GM12878 (cell line): ENCODE measurements around the gene SUSD6. TPM values are rescaled to one million over a fixed set of nuclear protein-coding genes. Genes with fewer than 3 reads are reported as not detected.

Source experiments
- ATAC-seq: fragments of 200-7000 bp; cut with Tn5 transposase; 3 replicates; pipeline ENCODE4 v1.9.1; 2020; ENCODE audit warnings: mild to moderate bottlenecking, moderate library complexity
- BruUV-seq: library from RNA; stranded (reverse); fragments of 400-500 nt; replicated peaks from 2 replicates; lab custom pipeline; 2021; lab: Mats Ljungman, UMichigan
- CTCF ChIA-PET: fragments of 300-600 bp; sonication (Branson Sonifier 250); formaldehyde crosslinking; extraction: SDS; loops from one replicate; lab custom pipeline; 2021; ENCODE audit warnings: inconsistent platforms; lab: Yijun Ruan, JAX
- POLR2A ChIA-PET: fragments of 350-600 bp; formaldehyde crosslinking; extraction: SDS; loops from one replicate; lab custom pipeline; 2021; ENCODE audit warnings: inconsistent platforms; lab: Charles Lee
- RAD21 ChIA-PET: fragments of 300-600 bp; sonication (Branson Sonifier 250); formaldehyde crosslinking; loops from one replicate; lab custom pipeline; 2023; ENCODE audit warnings: antibody characterized with exemption; ENCODE audit not compliant: unreplicated experiment; lab: Charles Lee
- SMC1A ChIA-PET: fragments of 300-600 bp; sonication (Branson Sonifier 250); formaldehyde crosslinking; loops from one replicate; lab custom pipeline; 2023; ENCODE audit not compliant: unreplicated experiment, uncharacterized antibody; lab: Charles Lee
- DNase-seq: peaks from one replicate; pipeline ENCODE4 v3.0.0-alpha.2; 2011; ENCODE audit warnings: low read depth, low spot score
- FAIRE-seq: peaks from 3 replicates; lab custom pipeline; 2011; peaks lifted over from hg19 to GRCh38; lab: Jason Lieb, UNC
- H2AFZ ChIP-seq: 2 replicates; pipeline ENCODE4 v1.6.0; 2011; ENCODE audit warnings: low read depth, low read length, control low read depth; ENCODE audit not compliant: control insufficient read depth
- H3K27ac ChIP-seq: 2 replicates; pipeline ENCODE4 v1.5.1; 2011; ENCODE audit warnings: control low read depth; ENCODE audit not compliant: control insufficient read depth, insufficient read depth
- H3K27me3 ChIP-seq, 2 experiments: replicated peaks in 1 of 2; 2 replicates each; pipeline versions ENCODE4 v1.6.0 to v1.6.1; 2011; ENCODE audit warnings: low read length in 1 of 2; ENCODE audit not compliant: control insufficient read depth in 2 of 2, insufficient read depth in 2 of 2
- H3K36me3 ChIP-seq, 2 experiments: 2 replicates each; pipeline ENCODE4 v1.5.1; 2011; ENCODE audit warnings: low read length in 1 of 2; ENCODE audit not compliant: control insufficient read depth in 2 of 2, insufficient read depth in 2 of 2
- H3K4me1 ChIP-seq: 2 replicates; pipeline ENCODE4 v1.6.1; 2011; ENCODE audit warnings: mild to moderate bottlenecking, low read length, moderate library complexity, mixed read lengths; ENCODE audit not compliant: control insufficient read depth, insufficient read depth
- H3K4me2 ChIP-seq: 2 replicates; pipeline ENCODE4 v1.6.0; 2011; ENCODE audit warnings: control low read depth; ENCODE audit not compliant: control insufficient read depth, insufficient read depth
- H3K4me3 ChIP-seq: fragments of 200-600 bp; sonication (generic); 2 replicates; pipeline ENCODE4 v1.5.1; 2016
- H3K79me2 ChIP-seq: 2 replicates; pipeline ENCODE4 v1.6.0; 2011; ENCODE audit warnings: low read length; ENCODE audit not compliant: control insufficient read depth, insufficient read depth
- H3K9ac ChIP-seq: 2 replicates; pipeline ENCODE4 v1.8.0; 2011; ENCODE audit warnings: low read length, control low read depth, mixed read lengths; ENCODE audit not compliant: control insufficient read depth, insufficient read depth
- H3K9me3 ChIP-seq: replicated peaks from 3 replicates; pipeline ENCODE4 v1.5.1; 2011; ENCODE audit warnings: mild to moderate bottlenecking, low read length; ENCODE audit not compliant: control insufficient read depth, insufficient read depth
- H4K20me1 ChIP-seq: 2 replicates; pipeline ENCODE4 v1.6.0; 2011; ENCODE audit not compliant: control insufficient read depth, insufficient read depth
- CBX3 ChIP-seq: fragments of 200-600 bp; sonication (generic); IDR thresholded peaks from 2 replicates; pipeline ENCODE4 v1.6.1; 2016; ENCODE audit warnings: low read depth, borderline replicate concordance
- FOS ChIP-seq: IDR thresholded peaks from 3 replicates; pipeline ENCODE4 v1.6.1; 2011; ENCODE audit warnings: borderline replicate concordance; ENCODE audit not compliant: insufficient read length; ENCODE audit errors: extremely low read depth
- IKZF2 ChIP-seq, 2 experiments: fragments of 450-650 bp; IDR thresholded peaks; 2 replicates each; pipeline ENCODE4 v1.6.1; 2017; ENCODE audit warnings: mild to moderate bottlenecking in 2 of 2, moderate library complexity in 2 of 2
- MYC ChIP-seq: IDR thresholded peaks from 2 replicates; pipeline ENCODE4 v1.6.1; 2011; ENCODE audit warnings: mild to moderate bottlenecking, low read length, moderate library complexity, inconsistent platforms; ENCODE audit not compliant: insufficient read depth, insufficient replicate concordance, insufficient read length, severe bottlenecking
- NFYA ChIP-seq: IDR thresholded peaks from 2 replicates; pipeline ENCODE4 v1.6.1; 2011; ENCODE audit warnings: low read depth, mild to moderate bottlenecking, low read length, improper control_type of control experiment, borderline replicate concordance
- SMAD1 ChIP-seq: fragments of 450-650 bp; IDR thresholded peaks from 2 replicates; pipeline ENCODE4 v1.6.1; 2018; ENCODE audit warnings: mild to moderate bottlenecking, low read depth; ENCODE audit not compliant: partially characterized antibody
- SRF ChIP-seq, 2 experiments: IDR thresholded peaks; 2 replicates each; pipeline ENCODE4 v1.6.1; 2011; ENCODE audit warnings: low read depth in 2 of 2, low read length in 2 of 2, mild to moderate bottlenecking in 1 of 2, moderate library complexity in 1 of 2
- WGBS: methylation state at CpG from one replicate; pipeline ENCODE4 v1.1.6; 2016; ENCODE audit warnings: low lambda C conversion rate; ENCODE audit not compliant: insufficient replicate concordance, insufficient coverage; ENCODE audit errors: missing lambda C conversion rate; 5-methylcytosine and 5-hydroxymethylcytosine counted together
- in situ Hi-C: fragments of 300-500 bp; cut with MboI; formaldehyde crosslinking; loops from 9 replicates; pipeline ENCODE4 v1.14.3; 2018; ENCODE audit warnings: mixed read lengths
- intact Hi-C: fragments of 100-400 bp; cut with micrococcal nuclease; formaldehyde crosslinking; loops from one replicate; pipeline ENCODE4 v1.14.2; 2022; ENCODE audit not compliant: unreplicated experiment
- polyA plus RNA-seq, 11 experiments: library from polyadenylated mRNA; depleted of rRNA in 4 of 11; unstranded in 6 of 11; stranded (reverse) in 5 of 11; fragments of >200 nt; fragmentation: Nextera tagmentation in 4 of 11; fragmentation: Illumina TruSeq in 1 of 11; extraction: Ambion mirVana in 4 of 11; extraction: Trizol in 1 of 11; gene quantifications; 1 replicate in 1 of 11; 2 replicates in 10 of 11; pipeline versions ENCODE4 v1.2.1 to v1.2.3, GENCODE V29; 2011 to 2016; ENCODE audit warnings: inconsistent platforms in 2 of 11, missing spikeins in 2 of 11, low read depth in 1 of 11
- total RNA-seq, 4 experiments: library from RNA; depleted of rRNA in 3 of 4; stranded (reverse); fragments of >200 nt in 3 of 4; fragmentation: Illumina TruSeq in 1 of 4; extraction: Trizol in 1 of 4; gene quantifications; 2 replicates each; pipeline versions ENCODE4 v1.2.1 to v1.2.3, GENCODE V29; 2013 to 2021
- TF ChIP-seq, protein P1 (sequence below): fragments of 450-650 bp; IDR thresholded peaks from 2 replicates; pipeline ENCODE4 v1.6.1; 2017; ENCODE audit warnings: mild to moderate bottlenecking
- TF ChIP-seq, protein P2 (sequence below): IDR thresholded peaks from 2 replicates; pipeline ENCODE4 v1.6.1; 2011; ENCODE audit warnings: low read depth, mild to moderate bottlenecking, low read length, moderate library complexity, borderline replicate concordance; ENCODE audit errors: extremely low read depth

The SUSD6 gene
- total and polyA plus RNA-seq, 10 of the 15 experiments (the other 5 are each of a cell fraction or from before 2014, with no cell fraction given) = 6.6 to 39.8 (median 20.2) TPM

DNA sequence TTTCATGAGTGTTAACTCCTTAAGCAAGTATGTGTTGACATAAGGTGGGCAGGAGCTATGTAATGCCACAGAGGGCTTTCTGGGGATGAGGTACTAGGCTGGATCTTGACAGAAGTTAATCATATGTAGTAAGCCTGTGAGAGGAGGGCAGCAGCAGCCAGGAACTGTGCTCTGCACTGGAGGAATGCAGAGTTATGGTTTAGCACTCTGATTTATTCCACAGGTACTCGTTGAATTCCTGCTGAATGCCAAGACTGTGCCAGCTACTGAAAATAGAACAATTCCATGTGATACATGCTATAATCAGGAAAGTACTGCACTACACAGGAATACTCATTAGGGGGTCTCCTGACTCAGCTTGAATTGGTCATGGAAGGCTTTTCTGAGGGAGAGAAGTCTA lies 58.7 kb downstream of the SUSD6 start (continued):
- TF ChIP-seq MYC (no peak), NFYA (no peak), IKZF2 (IDR thresholded peaks at IDR 0.05) (no peak), SMAD1 (no peak)

DNA sequence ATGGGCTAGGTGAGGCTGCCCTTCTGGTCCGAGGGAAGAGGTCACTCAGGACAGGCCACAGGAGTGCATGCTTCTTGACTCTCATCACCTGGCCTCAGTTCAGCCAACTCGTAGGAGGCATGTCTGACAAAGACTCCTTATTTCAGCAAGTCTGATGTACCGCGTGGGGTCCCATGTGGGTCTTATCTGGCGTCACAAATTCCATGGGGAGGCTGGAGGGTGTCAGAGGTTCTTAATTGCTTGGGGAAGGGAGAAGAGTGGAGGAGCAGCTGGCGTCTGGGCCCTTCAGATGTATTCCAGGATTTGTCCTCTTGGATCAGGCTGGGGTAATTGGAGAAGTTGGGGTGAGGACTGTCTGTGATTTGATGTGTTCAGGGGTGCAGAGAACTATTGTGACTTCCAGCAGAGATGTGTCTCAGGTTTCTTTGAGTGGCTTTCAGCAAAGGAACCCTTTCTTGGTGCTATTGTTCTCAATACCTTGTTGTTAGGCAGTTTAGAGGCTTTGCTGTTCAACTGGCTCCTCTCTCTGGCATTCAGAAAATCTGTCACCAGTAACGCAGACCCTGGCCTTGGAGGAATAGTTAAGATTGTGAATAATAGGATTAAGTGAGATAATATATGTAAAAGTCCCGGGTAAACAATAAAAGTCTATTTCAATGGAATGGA lies 60.1 kb downstream of the SUSD6 start:
- Histone ChIP-seq H3K36me3 (peaks cover 5 to 8% of the 10 kb centered on the region in 2 experiments; a peak in 3 of 4 replicates), H3K4me3 (no peak overlapping the region), H4K20me1 (peaks cover 8% of the 10 kb centered on the region; the same call in 1 of the 2 replicates), H3K9me3 (no peaks in the 10 kb centered on the region; the same call in 2 of the 3 replicates), H3K4me2 (no peak overlapping the region), H3K27me3 (no peaks in the 10 kb centered on the region), H2AFZ (no peak overlapping the region), H3K27ac (no peak overlapping the region), H3K79me2 (peaks cover 82% of the 10 kb centered on the region), H3K4me1 (peaks cover 81% of the 10 kb centered on the region), H3K9ac (no peak overlapping the region)
- DNase-seq = no peak
- ChIA-PET CTCF (interaction anchor here (2.5 kb wide), 1 partner anchor 67 kb away, joined by 8 read pairs; no protein-coding TSS in a partner anchor), POLR2A (no interaction called here), SMC1A (interaction anchor here (0.8 to 4.9 kb wide), 8 partner anchors 12 to 66 kb away, joined by 3 to 45 read pairs (median 6); no protein-coding TSS in a partner anchor), RAD21 (interaction anchor here (1.2 to 2.4 kb wide), 3 partner anchors 41 to 61 kb away, joined by 3 to 7 read pairs (median 5); partner anchors contain the start of gene SUSD6)
- TF ChIP-seq FOS = no peak
- TF ChIP-seq, protein P1, sequence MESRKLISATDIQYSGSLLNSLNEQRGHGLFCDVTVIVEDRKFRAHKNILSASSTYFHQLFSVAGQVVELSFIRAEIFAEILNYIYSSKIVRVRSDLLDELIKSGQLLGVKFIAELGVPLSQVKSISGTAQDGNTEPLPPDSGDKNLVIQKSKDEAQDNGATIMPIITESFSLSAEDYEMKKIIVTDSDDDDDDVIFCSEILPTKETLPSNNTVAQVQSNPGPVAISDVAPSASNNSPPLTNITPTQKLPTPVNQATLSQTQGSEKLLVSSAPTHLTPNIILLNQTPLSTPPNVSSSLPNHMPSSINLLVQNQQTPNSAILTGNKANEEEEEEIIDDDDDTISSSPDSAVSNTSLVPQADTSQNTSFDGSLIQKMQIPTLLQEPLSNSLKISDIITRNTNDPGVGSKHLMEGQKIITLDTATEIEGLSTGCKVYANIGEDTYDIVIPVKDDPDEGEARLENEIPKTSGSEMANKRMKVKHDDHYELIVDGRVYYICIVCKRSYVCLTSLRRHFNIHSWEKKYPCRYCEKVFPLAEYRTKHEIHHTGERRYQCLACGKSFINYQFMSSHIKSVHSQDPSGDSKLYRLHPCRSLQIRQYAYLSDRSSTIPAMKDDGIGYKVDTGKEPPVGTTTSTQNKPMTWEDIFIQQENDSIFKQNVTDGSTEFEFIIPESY = no peak
- TF ChIP-seq SRF (IDR thresholded peaks at IDR 0.05; ENCODE audit: low read depth in 2 of 2, low read length in 2 of 2) = no peak
- TF ChIP-seq, protein P2, sequence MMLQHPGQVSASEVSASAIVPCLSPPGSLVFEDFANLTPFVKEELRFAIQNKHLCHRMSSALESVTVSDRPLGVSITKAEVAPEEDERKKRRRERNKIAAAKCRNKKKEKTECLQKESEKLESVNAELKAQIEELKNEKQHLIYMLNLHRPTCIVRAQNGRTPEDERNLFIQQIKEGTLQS = no peak
- no peak for TF ChIP-seq CBX3
- FAIRE-seq = no peak
- intact Hi-C loops (loop anchor here (2.0 kb wide), 3 partner anchors 19 to 57 kb away; no protein-coding TSS in a partner anchor), in situ Hi-C loops (no loop called here)
- TSS peak; percentile 10 for BruUV-seq
- no peak for ATAC-seq
- 74% methylated on average over 8 of the region's 8 CpGs for WGBS
